Stimulated activated CD4-positive, alpha-beta T cell treated with anti-CD3 and anti-CD28 coated beads, Interleukin-15, amount 100 ng/mL, for 1 hour (primary cell): ENCODE data around the gene FST.

Experiments used
- DNase-seq, 2 donors: peaks; one replicate each; pipeline ENCODE4 v3.0.0-alpha.2; 2020; ENCODE audit warnings: low read depth in 1 of 2, low spot score in 1 of 2

The FST gene

DNA sequence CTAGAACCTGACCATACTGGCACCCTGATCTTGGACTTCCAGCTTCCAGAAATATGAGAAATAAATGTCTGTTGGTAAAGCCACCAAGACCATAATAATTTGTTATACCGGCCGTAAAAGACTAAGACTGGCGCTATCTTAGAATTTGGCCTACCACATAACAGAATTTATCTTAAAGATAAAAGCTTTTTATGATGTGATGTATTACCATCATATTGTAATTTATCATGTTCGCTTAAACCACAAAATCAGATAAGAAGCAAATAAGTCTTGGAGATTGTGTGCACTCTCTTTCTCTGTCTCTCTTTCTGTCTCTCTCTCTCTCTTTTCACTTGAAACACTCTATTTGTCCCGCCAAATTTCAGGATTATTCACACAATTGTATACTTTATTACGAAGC lies 35.6 kb downstream of the FST start:
- DNase-seq = no peak

DNA sequence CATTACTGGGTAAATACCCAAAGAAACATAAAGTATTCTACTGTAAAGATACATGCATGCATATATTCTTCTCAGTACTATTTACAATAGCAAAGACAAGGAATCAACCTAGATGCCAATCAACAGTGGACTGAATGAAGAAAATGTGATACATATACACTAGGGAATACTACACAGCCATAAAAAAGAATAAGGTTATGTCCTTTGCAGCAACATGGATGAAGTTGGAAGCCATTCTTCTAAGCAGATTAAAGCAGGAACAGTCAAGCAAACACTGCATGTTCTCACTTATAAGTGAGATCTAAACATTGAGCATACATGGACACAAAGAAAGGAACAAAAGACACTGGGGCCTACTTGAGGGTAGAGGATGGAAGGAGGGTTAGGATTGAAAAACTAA lies 40.4 kb downstream of the FST start:
- DNase-seq = no peak
